ENCODE results near the gene EPHA1. TPM values are rescaled to one million over a fixed set of nuclear protein-coding genes. Genes with fewer than 3 reads are reported as not detected.
"Not testable (repeated sequence)": the region's sequence is repeated elsewhere in the genome, so short reads cannot be mapped to it uniquely, and the experiment has no call there.

Gene EPHA1
- total RNA-seq, 6 donors from 2014 or later: 5.3 to 18.9 (median 13.0) TPM

DNA sequence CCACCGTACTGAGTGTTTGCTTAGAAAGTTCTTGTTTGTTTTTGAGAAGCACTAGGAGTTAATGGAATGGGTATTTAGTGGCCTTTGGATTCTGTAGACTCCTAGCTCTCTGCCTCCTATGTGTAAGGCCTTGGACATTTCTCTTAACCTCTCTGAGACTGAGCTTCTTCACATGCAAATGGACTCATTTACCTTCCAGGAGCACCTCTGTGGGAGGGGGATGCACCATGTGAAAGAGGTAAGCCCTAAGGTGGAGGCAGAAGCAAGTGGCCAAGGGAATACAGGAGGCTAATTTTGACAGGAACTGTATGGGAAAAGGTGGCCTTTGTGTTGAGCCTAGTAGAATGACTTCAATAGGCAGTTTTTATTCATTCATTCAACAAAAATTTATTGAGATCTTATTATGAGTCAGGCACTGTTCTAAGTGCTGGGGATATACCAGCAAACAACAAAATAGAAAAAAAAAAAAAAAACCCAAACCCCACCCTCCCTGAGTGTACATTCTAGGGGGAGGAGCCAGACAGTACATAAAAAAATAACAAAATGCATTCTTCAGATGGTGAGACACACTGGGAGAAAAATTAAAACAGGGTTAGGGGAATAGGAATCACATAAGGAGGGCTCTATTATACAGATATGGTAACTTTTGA lies 9.2 kb upstream of the EPHA1 start:
- WGBS, 2 donors: 32% methylated on average over 1 of the region's 1 CpG
- Histone ChIP-seq H3K4me1 (peaks cover 0 to 6% (median 2%) of the 10 kb centered on the region in 4 donors), H3K9me3 (no peaks in the 10 kb centered on the region), H3K36me3 (no peaks in the 10 kb centered on the region), H3K27me3 (no peaks in the 10 kb centered on the region), H3K4me3 (no peak overlapping the region), H3K27ac (no peak overlapping the region)
- no peak for DNase-seq
- no peak for TF ChIP-seq EP300 (IDR thresholded peaks at IDR 0.05)
- TF ChIP-seq POLR2AphosphoS5 (IDR thresholded peaks at IDR 0.05): no peak
- TF ChIP-seq, protein P1, sequence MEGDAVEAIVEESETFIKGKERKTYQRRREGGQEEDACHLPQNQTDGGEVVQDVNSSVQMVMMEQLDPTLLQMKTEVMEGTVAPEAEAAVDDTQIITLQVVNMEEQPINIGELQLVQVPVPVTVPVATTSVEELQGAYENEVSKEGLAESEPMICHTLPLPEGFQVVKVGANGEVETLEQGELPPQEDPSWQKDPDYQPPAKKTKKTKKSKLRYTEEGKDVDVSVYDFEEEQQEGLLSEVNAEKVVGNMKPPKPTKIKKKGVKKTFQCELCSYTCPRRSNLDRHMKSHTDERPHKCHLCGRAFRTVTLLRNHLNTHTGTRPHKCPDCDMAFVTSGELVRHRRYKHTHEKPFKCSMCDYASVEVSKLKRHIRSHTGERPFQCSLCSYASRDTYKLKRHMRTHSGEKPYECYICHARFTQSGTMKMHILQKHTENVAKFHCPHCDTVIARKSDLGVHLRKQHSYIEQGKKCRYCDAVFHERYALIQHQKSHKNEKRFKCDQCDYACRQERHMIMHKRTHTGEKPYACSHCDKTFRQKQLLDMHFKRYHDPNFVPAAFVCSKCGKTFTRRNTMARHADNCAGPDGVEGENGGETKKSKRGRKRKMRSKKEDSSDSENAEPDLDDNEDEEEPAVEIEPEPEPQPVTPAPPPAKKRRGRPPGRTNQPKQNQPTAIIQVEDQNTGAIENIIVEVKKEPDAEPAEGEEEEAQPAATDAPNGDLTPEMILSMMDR (IDR thresholded peaks at IDR 0.05): no peak
- no peak for TF ChIP-seq POLR2A (IDR thresholded peaks at IDR 0.05)
- ATAC-seq (ENCODE audit: low FRiP score in 2 of 2): no peak

DNA sequence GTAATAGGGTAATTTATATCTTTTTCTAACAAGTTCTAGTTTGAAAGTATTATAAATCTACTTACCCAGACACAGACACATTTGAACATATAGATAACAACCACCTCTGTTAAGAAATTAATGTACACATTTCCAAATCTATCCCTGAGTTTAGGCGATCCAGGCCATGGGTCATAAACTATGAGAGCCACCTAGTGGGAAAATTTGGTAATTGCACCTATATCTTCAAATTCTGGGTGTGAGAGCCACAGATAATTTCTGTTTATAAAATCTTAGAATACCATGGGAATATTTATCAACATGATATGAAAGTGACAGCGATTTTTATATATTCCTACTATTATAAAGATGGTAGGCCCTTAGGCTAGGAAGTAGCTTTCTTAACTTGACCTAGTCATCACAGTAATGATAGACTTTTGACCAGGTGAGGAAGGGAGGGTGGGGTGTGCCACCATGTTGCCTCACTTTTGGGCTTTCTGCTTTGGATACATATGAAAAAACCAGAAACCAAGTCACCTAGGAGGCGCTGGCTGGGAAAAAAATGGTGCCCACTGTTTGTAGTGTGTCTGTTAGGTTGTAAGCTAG lies 8.0 kb upstream of the EPHA1 start:
- Histone ChIP-seq H3K4me3 (no peak overlapping the region), H3K27me3 (no peaks in the 10 kb centered on the region), H3K36me3 (no peaks in the 10 kb centered on the region), H3K9me3 (no peaks in the 10 kb centered on the region), H3K27ac (no peak overlapping the region), H3K4me1 (peaks cover 0 to 6% (median 2%) of the 10 kb centered on the region in 4 donors)
- ATAC-seq (ENCODE audit: low FRiP score in 2 of 2): peak in 1 of 2 donors; percentile 81
- no peak for DNase-seq
- TF ChIP-seq, protein P1 (IDR thresholded peaks at IDR 0.05): peak; percentile 66 to 82 (median 74)
- TF ChIP-seq EP300 (IDR thresholded peaks at IDR 0.05): no peak
- 2 to 11% methylated on average over 3 of the region's 3 CpGs for WGBS, 2 donors

DNA sequence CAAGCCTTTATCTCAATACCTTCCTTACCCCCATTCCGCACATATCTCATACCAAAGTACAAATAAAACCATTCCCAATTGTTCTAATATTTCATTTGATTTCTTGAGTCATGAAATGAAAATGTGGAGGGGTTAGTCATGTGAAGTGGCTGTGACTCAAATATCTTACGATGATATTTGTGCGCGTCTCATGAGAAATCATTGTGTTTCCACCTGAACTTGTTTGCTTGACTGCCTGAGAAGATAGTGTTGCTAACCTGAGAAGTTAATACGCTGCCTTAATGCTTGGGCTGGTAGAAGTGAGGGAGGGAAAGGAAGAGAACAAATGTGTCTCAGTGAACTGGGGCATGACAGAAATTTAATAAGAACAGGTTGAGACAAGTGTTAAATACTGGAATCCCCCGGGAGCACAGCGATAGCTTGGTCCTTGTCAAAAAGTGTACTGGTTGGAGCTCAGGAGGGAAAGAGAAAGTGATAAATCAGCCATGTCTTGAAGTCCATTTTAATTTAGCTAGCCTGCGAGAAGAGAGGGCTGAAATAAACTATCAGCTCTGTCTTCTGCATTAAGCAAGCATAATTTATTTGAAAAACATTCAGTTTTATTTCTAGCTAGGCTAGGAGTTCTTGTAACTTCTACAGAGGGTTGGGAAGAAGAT lies 7.2 kb upstream of the EPHA1 start:
- 72 to 82% methylated on average over 8 of the region's 8 CpGs for WGBS, 2 donors

DNA sequence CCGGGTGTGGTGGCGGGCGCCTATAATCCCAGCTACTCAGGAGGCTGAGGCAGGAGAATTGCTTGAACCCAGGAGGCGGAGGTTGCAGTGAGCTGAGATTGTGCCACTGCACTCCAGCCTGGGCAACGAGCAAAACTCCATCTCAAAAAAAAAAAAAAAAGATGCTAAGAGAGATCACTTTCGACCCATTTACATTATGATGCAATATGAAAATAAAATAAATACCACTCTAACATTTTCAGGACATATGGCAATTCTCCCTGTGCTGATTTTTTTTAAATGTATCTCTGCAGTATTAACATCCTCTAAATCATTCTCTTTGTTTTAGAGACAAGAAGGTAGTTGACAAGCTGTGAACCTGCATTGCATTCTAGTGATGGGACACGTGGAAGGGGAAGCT lies 6.6 kb upstream of the EPHA1 start:
- 73 to 81% methylated on average over 7 of the region's 7 CpGs for WGBS, 2 donors
- DNase-seq; H3K27ac ChIP-seq; H3K36me3 ChIP-seq; H3K4me3 ChIP-seq; H3K9me3 ChIP-seq; H3K27me3 ChIP-seq; H3K4me1 ChIP-seq; ATAC-seq (ENCODE audit: low FRiP score in 2 of 2): not testable (repeated sequence)

More for the DNA sequence above, 7.2 kb upstream of the EPHA1 start:
- DNase-seq (no peak), ATAC-seq (ENCODE audit: low FRiP score in 2 of 2) (no peak)
- Histone ChIP-seq H3K4me3 (no peak overlapping the region), H3K36me3 (no peaks in the 10 kb centered on the region), H3K27ac (no peak overlapping the region), H3K9me3 (no peaks in the 10 kb centered on the region), H3K27me3 (no peaks in the 10 kb centered on the region), H3K4me1 (peaks cover 0 to 7% (median 3%) of the 10 kb centered on the region in 4 donors)
- TF ChIP-seq EP300 (IDR thresholded peaks at IDR 0.05): no peak
- TF ChIP-seq, protein P1 (IDR thresholded peaks at IDR 0.05): no peak
- no peak for TF ChIP-seq POLR2AphosphoS5 (IDR thresholded peaks at IDR 0.05)
- TF ChIP-seq POLR2A (IDR thresholded peaks at IDR 0.05): no peak

DNA sequence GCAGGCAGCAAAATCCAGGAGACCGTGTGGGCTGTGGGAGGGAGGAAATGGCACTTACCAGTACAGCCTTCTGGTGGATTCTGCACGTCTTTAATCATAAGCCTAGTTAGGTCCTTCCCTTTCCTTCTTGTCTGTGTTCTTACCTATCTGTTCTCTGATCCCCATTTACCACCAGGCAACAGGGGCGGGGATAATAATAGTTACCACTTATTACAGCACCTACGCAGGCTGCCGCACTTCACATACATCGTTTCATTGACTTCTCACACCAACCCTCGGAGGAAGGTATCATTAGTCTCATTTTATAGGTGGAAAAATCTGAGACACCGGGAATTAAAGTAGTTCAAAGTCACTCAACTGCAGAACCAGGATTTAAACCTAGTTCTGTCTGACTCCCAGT lies 4.5 kb upstream of the EPHA1 start:
- no peak for TF ChIP-seq POLR2A (IDR thresholded peaks at IDR 0.05)
- TF ChIP-seq, protein P1 (IDR thresholded peaks at IDR 0.05): no peak
- no peak for TF ChIP-seq POLR2AphosphoS5 (IDR thresholded peaks at IDR 0.05)
- TF ChIP-seq EP300 (IDR thresholded peaks at IDR 0.05): no peak
- WGBS, 2 donors: 83% methylated on average over 8 of the region's 8 CpGs
- no peak for ATAC-seq (ENCODE audit: low FRiP score in 2 of 2)

More for the DNA sequence above, 4.5 kb upstream of the EPHA1 start:
- Histone ChIP-seq H3K9me3 (no peaks in the 10 kb centered on the region), H3K27ac (no peak overlapping the region), H3K27me3 (no peaks in the 10 kb centered on the region), H3K4me3 (no peak overlapping the region), H3K36me3 (no peaks in the 10 kb centered on the region), H3K4me1 (peaks cover 10 to 30% (median 24%) of the 10 kb centered on the region in 4 donors)
- no peak for DNase-seq
